ENCODE results near the gene ITIH5.

Gene ITIH5

GRCh38 chr10:7706534-7707073, 39.8 kb upstream of the ITIH5 start:
- no peaks in the 10 kb centered on the region for H3K9me3 ChIP-seq (replicated peaks; ENCODE audit: insufficient read depth, low read length)
- no peak for DNase-seq
- H2AFZ ChIP-seq (ENCODE audit: low read length) = no peak overlapping the region
- no peaks in the 10 kb centered on the region for H3K9me2 ChIP-seq (replicated peaks; ENCODE audit: insufficient read depth, low read length)
- H3K27me3 ChIP-seq (replicated peaks; ENCODE audit: insufficient read depth, low read length) = no peaks in the 10 kb centered on the region
- no peak overlapping the region for H3K4me2 ChIP-seq (ENCODE audit: low read depth, low read length)
- H3K27ac ChIP-seq (ENCODE audit: low read length) = no peak overlapping the region
- no peaks in the 10 kb centered on the region for H3K4me1 ChIP-seq (ENCODE audit: low read length)
- TF ChIP-seq CTCF (IDR thresholded peaks at IDR 0.05; ENCODE audit: low read length) = no peak
- TF ChIP-seq EZH2 (optimal IDR thresholded peaks at IDR 0.05; ENCODE audit: low read depth, low read length) = no peak
- no peak for TF ChIP-seq EZH2phosphoT487 (IDR thresholded peaks at IDR 0.05; ENCODE audit: low read length)
- H4K20me1 ChIP-seq (ENCODE audit: insufficient read depth, low read length) = no peaks in the 10 kb centered on the region
- no peaks in the 10 kb centered on the region for H3F3A ChIP-seq (ENCODE audit: insufficient read depth, low read length)
- H3K36me3 ChIP-seq (replicated peaks; ENCODE audit: insufficient read depth, low read length) = no peaks in the 10 kb centered on the region
- no peak overlapping the region for H3K4me3 ChIP-seq (ENCODE audit: low read length)
- H3K79me2 ChIP-seq (ENCODE audit: low read length) = no peaks in the 10 kb centered on the region
- no peak overlapping the region for H3K9ac ChIP-seq (ENCODE audit: low read length)

- no peaks in the 10 kb centered on the region for H3K4me1 ChIP-seq (ENCODE audit: low read length)
- no peak overlapping the region for H3K4me2 ChIP-seq (ENCODE audit: low read depth, low read length)
- no peak overlapping the region for H3K9ac ChIP-seq (ENCODE audit: low read length)
- DNase-seq = no peak
- H3K27ac ChIP-seq (ENCODE audit: low read length) = no peak overlapping the region
- H3K9me2 ChIP-seq (replicated peaks; ENCODE audit: insufficient read depth, low read length) = no peaks in the 10 kb centered on the region
- H3K27me3 ChIP-seq (replicated peaks; ENCODE audit: insufficient read depth, low read length) = no peaks in the 10 kb centered on the region
- H3K9me3 ChIP-seq (replicated peaks; ENCODE audit: insufficient read depth, low read length) = no peaks in the 10 kb centered on the region
- no peak overlapping the region for H3K4me3 ChIP-seq (ENCODE audit: low read length)
- H3K36me3 ChIP-seq (replicated peaks; ENCODE audit: insufficient read depth, low read length) = no peaks in the 10 kb centered on the region
- H3K79me2 ChIP-seq (ENCODE audit: low read length) = no peaks in the 10 kb centered on the region
- H4K20me1 ChIP-seq (ENCODE audit: insufficient read depth, low read length) = no peaks in the 10 kb centered on the region
- H3F3A ChIP-seq (ENCODE audit: insufficient read depth, low read length) = no peaks in the 10 kb centered on the region
- TF ChIP-seq EZH2 (optimal IDR thresholded peaks at IDR 0.05; ENCODE audit: low read depth, low read length) (no peak), CTCF (IDR thresholded peaks at IDR 0.05; ENCODE audit: low read length) (no peak), EZH2phosphoT487 (IDR thresholded peaks at IDR 0.05; ENCODE audit: low read length) (no peak)
- no peak overlapping the region for H2AFZ ChIP-seq (ENCODE audit: low read length)
Measured at GRCh38 chr10:7705341-7705740, 38.6 kb upstream of the ITIH5 start.

GRCh38 chr10:7704071-7705016, 37.6 kb upstream of the ITIH5 start:
- Histone ChIP-seq H3K4me2 (ENCODE audit: low read depth, low read length) (no peak overlapping the region), H3K27ac (ENCODE audit: low read length) (no peak overlapping the region), H3K36me3 (replicated peaks; ENCODE audit: insufficient read depth, low read length) (no peaks in the 10 kb centered on the region), H3K4me1 (ENCODE audit: low read length) (no peaks in the 10 kb centered on the region), H2AFZ (ENCODE audit: low read length) (no peak overlapping the region), H3K9me2 (replicated peaks; ENCODE audit: insufficient read depth, low read length) (no peaks in the 10 kb centered on the region), H4K20me1 (ENCODE audit: insufficient read depth, low read length) (no peaks in the 10 kb centered on the region), H3K79me2 (ENCODE audit: low read length) (no peaks in the 10 kb centered on the region), H3K4me3 (ENCODE audit: low read length) (no peak overlapping the region), H3K27me3 (replicated peaks; ENCODE audit: insufficient read depth, low read length) (no peaks in the 10 kb centered on the region), H3K9ac (ENCODE audit: low read length) (no peak overlapping the region), H3F3A (ENCODE audit: insufficient read depth, low read length) (no peaks in the 10 kb centered on the region), H3K9me3 (replicated peaks; ENCODE audit: insufficient read depth, low read length) (no peaks in the 10 kb centered on the region)
- no peak for TF ChIP-seq CTCF (IDR thresholded peaks at IDR 0.05; ENCODE audit: low read length)
- TF ChIP-seq EZH2 (optimal IDR thresholded peaks at IDR 0.05; ENCODE audit: low read depth, low read length) = no peak
- no peak for TF ChIP-seq EZH2phosphoT487 (IDR thresholded peaks at IDR 0.05; ENCODE audit: low read length)
- DNase-seq = no peak

Data from MM.1S (cell line).